ENCODE measurements around the gene SCAF11. TPM values are rescaled to one million over a fixed set of nuclear protein-coding genes. Genes with fewer than 3 reads are reported as not detected.

SCAF11 gene
- total RNA-seq, 1 donor from 2014 or later = 57.4 TPM

DNA sequence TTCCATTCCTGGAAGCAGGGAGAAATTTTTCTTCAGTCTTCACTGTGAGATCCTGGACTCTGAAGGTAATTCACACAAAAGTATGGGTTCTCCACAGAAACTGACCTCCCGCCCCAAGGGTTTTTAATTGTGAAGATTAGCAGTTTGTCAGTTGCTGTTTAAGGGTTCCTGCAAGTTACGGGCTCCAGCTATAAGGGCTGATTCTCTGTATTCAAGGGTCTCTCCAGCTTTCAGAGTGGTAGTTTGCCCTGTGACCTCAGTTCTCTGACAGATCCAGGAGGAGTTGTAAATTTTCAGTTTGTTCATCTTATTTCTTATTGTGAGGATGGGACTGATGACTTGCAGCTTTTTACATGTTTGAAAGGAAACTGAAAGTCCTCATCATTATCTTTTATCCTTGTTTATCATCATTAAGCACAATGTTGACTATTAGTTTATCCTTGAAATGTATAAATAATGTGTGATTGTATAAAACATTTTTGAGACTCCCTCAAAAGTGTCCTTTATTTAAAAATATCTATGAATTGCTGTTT lies 110.9 kb downstream of the SCAF11 start:
- no peak overlapping the region for H3K4me3 ChIP-seq (ENCODE audit: low read depth, low read length)
- DNase-seq (ENCODE audit: low read depth) = no peak
- TF ChIP-seq, protein P1, sequence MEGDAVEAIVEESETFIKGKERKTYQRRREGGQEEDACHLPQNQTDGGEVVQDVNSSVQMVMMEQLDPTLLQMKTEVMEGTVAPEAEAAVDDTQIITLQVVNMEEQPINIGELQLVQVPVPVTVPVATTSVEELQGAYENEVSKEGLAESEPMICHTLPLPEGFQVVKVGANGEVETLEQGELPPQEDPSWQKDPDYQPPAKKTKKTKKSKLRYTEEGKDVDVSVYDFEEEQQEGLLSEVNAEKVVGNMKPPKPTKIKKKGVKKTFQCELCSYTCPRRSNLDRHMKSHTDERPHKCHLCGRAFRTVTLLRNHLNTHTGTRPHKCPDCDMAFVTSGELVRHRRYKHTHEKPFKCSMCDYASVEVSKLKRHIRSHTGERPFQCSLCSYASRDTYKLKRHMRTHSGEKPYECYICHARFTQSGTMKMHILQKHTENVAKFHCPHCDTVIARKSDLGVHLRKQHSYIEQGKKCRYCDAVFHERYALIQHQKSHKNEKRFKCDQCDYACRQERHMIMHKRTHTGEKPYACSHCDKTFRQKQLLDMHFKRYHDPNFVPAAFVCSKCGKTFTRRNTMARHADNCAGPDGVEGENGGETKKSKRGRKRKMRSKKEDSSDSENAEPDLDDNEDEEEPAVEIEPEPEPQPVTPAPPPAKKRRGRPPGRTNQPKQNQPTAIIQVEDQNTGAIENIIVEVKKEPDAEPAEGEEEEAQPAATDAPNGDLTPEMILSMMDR (conservative IDR thresholded peaks at IDR 0.05; ENCODE audit: low read depth, low read length) = no peak

DNA sequence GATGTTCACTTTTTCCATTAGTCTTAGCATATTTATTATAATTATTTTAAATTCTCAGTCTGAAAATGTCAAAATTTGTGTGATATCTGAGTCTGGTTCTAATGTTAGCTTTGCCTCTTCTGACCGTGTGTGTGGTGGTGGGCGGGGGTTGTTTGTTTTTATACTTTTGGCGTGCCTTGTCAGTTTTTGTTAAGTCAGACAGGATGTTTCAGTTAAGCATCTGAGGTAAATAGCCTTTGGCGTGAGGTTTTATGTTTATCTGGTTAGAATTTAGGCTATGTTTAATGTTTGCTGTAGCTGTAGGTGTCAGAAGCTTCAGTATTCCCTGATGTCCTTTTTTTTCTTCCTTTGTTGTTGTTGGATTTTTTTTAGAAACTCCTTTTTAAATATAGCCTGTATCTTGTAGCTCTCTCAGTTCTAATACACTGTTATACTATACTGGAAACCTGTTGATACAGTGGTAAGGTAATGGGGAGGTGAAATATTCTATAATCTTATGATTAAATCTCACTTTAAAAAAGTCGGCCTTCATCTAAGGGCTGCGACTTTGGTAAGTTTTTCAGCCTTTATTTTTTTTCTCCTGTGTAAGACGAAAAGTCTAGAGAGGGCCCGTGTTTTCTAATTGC lies 111.6 kb downstream of the SCAF11 start:
- TF ChIP-seq, protein P1 (conservative IDR thresholded peaks at IDR 0.05; ENCODE audit: low read depth, low read length) = no peak
- no peak overlapping the region for H3K4me3 ChIP-seq (ENCODE audit: low read depth, low read length)
- no peak for DNase-seq (ENCODE audit: low read depth)

DNA sequence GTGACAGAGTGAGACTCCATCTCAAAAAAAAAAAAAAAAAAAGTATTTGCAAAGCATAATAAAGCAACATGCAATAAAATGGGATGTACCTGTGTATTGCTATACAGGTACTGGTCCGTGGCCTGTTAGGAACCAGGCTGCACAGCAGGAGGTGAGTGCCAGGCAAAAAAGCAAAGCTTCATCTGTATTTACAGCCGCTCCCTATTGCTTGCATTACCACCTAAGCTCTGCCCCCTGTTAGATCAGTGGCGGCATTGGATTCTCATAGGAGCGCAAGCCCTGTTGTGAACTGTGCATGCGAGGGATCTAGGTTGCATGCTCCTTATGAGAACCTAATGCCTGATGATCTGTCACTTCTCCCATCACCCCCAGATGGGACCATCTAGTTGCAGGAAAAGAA lies 113.3 kb downstream of the SCAF11 start:
- H3K4me3 ChIP-seq (ENCODE audit: low read depth, low read length) = no peak overlapping the region
- no peak for DNase-seq (ENCODE audit: low read depth)
- TF ChIP-seq, protein P1 (conservative IDR thresholded peaks at IDR 0.05; ENCODE audit: low read depth, low read length) = no peak

DNA sequence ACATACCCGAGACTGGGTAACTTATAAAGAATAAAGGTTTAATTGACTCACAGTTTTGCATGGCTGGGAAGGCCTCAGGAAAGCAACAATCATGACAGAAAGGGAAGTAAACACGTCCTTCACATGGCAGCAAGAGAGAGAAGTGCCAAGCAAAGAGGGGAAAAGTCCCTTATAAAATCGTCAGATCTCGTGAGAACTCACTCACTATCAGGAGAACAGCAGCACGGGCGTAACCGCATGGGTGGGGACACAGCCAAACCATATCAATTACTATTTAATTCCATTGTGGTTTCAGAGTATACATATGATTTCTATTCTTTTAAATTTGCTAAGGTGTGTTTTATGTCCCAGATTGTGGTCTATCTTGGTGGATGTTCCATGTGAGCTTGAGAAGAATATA lies 117.9 kb downstream of the SCAF11 start:
- TF ChIP-seq, protein P1 (conservative IDR thresholded peaks at IDR 0.05; ENCODE audit: low read depth, low read length) = no peak
- DNase-seq (ENCODE audit: low read depth) = no peak
- H3K4me3 ChIP-seq (ENCODE audit: low read depth, low read length) = no peak overlapping the region
